ENCODE data around the gene KDELR1.

Gene KDELR1

DNA sequence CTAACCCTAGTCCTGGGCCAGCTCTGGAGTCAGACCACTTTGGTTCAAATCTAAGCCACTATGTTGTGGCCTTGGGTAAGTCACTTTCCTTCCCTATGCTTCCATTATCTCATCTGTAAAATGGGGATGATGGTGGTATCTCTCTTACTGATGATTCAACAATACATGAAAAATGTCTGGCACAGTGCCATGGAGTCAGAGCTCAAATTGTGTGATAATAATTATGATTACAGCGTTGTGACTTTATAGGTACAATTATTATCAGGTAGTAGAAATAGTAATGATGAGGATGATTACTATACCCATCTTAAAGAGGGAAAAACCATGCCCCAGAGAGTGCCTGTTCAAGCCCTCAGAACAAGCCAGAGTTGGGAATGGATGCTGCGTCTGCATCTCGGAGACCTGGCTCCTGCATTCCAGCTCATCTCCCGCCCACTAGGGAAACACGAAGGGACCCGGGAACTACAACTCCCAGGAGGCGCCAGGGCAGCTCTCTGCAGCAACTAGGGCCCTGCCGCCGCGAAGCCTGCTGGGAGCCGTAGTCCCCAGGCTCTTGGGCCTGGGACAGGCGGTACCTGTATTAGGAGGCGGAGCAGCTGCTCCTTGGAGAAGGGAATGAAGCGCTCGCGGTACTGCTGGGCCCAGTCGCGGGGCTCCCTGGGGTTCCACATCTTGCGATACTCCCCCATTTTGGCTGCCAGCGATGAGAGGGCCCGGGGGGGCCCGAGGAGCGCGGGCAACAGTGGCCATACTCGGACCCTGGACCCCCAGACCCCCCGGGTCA lies 28.4 kb downstream of the KDELR1 start:
- TF ChIP-seq, protein P1, sequence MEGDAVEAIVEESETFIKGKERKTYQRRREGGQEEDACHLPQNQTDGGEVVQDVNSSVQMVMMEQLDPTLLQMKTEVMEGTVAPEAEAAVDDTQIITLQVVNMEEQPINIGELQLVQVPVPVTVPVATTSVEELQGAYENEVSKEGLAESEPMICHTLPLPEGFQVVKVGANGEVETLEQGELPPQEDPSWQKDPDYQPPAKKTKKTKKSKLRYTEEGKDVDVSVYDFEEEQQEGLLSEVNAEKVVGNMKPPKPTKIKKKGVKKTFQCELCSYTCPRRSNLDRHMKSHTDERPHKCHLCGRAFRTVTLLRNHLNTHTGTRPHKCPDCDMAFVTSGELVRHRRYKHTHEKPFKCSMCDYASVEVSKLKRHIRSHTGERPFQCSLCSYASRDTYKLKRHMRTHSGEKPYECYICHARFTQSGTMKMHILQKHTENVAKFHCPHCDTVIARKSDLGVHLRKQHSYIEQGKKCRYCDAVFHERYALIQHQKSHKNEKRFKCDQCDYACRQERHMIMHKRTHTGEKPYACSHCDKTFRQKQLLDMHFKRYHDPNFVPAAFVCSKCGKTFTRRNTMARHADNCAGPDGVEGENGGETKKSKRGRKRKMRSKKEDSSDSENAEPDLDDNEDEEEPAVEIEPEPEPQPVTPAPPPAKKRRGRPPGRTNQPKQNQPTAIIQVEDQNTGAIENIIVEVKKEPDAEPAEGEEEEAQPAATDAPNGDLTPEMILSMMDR (IDR thresholded peaks at IDR 0.05; ENCODE audit: low read depth, low read length), result no peak
- peak; percentile 75 for DNase-seq (ENCODE audit: extremely low read depth, low read depth)

- TF ChIP-seq, protein P1 (IDR thresholded peaks at IDR 0.05; ENCODE audit: low read depth, low read length), result no peak
- no peak for DNase-seq (ENCODE audit: extremely low read depth, low read depth)
Observed at GRCh38 chr19:48361912-48362311, 29.4 kb downstream of the KDELR1 start.

DNA sequence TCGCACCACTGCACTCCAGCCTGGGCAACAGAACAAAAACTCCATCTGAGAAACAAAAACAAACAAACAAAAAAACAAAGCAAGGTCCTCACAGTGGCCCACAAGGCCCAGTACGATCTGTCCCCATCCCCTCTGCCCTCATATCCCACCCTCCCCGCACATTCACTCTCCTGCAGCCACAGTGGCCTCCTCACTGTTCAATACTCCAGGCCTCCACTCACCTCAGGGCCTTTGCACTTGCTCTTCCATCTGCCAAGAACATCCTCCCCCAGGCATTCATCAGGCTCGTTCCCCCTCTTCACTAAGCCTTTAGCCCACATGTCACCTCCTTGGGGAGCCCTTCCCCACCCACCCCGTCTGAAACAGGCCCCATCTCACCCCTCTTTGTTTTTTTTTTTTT lies 32.2 kb downstream of the KDELR1 start:
- DNase-seq (ENCODE audit: extremely low read depth, low read depth), result no peak
- TF ChIP-seq, protein P1 (IDR thresholded peaks at IDR 0.05; ENCODE audit: low read depth, low read length), result no peak

GRCh38 chr19:48355365-48355954 lies 35.9 kb downstream of the KDELR1 start:
- TF ChIP-seq, protein P1 (IDR thresholded peaks at IDR 0.05; ENCODE audit: low read depth, low read length), result no peak
- DNase-seq (ENCODE audit: extremely low read depth, low read depth), result no peak

GRCh38 chr19:48354332-48354992 lies 36.9 kb downstream of the KDELR1 start:
- no peak for DNase-seq (ENCODE audit: extremely low read depth, low read depth)
- TF ChIP-seq, protein P1 (IDR thresholded peaks at IDR 0.05; ENCODE audit: low read depth, low read length), result no peak

DNA sequence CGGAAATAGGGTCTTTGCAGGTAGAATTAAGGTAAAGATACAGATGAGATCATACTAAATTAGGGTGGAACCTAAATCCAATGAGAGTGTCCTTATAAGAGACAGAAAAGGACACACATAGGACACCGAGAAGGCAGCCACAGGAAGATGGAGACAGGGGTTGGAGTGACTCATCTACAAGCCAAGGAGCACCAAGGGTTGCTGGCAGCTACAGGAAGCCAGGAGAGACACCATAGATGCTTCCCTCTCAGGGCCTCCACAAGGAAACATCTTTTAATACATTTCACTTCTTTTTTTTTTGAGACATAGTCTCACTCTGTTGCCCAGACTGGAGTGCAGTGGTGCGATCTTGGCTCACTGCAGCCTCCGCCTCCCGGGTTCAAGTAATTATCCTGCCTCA lies 37.7 kb downstream of the KDELR1 start:
- no peak for DNase-seq (ENCODE audit: extremely low read depth, low read depth)
- TF ChIP-seq, protein P1 (IDR thresholded peaks at IDR 0.05; ENCODE audit: low read depth, low read length), result no peak

GRCh38 chr19:48351341-48351752 lies 40.0 kb downstream of the KDELR1 start:
- TF ChIP-seq, protein P1 (IDR thresholded peaks at IDR 0.05; ENCODE audit: low read depth, low read length), result peak; percentile 68
- DNase-seq (ENCODE audit: extremely low read depth, low read depth), result no peak
